CD4-positive, alpha-beta T cell treated with Interleukin-2 at 100 ng/mL for 4 hours (primary cell): ENCODE results near the gene ASGR1.
"Not testable (repeated sequence)": the region's sequence is repeated elsewhere in the genome, so short reads cannot be mapped to it uniquely, and the experiment has no call there.

Experiments
- DNase-seq: peaks from one replicate; pipeline ENCODE4 v3.0.0-alpha.2; 2020; ENCODE audit warnings: low spot score

ASGR1 gene

GRCh38 chr17:7190276-7190917, 11.2 kb upstream of the ASGR1 start:
- DNase-seq, result no peak

DNA sequence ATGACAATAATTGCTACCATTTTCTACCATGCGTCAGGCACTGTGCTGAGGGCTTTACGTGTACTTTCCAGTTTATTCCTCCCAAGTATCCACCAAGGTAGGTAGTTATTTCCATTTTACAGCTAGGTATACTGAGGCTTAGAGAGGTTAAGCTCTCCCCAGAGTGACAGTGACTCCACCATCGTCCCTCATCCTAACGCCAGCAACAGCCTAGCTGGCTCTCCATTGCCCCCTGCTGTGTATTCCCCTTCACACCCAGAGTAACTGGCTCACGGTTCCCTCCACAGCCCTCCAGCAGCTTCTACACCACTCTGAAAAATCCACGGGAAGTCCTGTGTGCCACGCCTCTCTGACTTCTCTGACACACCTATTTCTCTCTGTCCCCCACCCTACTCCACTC, 7.1 kb upstream of the ASGR1 start:
- no peak for DNase-seq

DNA sequence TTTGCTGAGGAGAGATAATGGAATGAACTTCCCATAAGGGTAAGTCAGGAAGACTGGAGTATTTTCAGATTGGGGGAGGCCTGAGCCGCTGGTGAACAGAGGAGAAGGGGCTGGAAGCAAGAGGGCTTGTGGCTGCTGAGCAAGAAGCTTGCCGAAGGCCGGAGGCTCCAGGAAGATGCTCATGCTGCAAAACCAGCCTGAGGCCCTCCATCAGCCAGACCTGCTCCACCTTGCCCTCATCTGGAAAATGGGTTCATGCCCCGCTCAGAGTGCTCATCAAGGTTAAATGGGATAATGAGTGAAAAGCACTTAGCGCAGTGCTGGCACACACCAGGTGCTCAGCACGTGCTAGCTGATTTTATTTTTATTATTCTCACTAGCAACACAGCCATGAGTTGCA, 5.5 kb upstream of the ASGR1 start:
- DNase-seq, result no peak

- no peak for DNase-seq
Observed at GRCh38 chr17:7184091-7184488, 4.9 kb upstream of the ASGR1 start.

DNA sequence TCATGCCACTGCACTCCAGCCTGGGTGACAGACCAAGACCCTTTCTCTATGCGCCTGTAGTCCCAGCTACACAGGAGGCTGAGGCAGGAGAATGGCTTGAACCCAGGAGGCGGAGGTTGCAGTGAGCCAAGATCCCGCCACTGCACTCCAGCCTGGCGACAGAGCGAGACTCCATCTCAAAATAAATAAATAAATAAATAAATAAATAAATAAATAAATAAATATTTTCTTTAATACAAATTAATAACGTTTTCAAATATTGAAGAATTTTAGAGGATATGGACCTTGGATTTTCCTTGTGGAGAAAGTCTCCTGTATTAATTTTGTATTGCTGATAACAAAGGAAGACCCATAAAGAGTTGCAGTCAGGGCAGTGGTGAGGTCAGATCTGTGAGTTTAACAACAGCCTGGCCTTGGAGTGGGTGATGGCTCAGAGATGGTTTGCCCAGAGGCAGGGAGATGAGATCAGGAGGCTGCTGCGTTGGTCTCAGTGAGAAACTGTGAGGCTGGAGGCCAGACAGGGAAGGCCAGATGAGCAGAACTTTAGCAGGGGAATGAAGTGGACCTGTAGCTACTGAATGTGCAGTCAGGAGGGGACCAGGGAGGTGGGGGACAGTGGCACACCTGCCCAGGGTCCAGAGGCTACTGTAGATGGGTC, 4.4 kb upstream of the ASGR1 start:
- DNase-seq, result no peak

DNA sequence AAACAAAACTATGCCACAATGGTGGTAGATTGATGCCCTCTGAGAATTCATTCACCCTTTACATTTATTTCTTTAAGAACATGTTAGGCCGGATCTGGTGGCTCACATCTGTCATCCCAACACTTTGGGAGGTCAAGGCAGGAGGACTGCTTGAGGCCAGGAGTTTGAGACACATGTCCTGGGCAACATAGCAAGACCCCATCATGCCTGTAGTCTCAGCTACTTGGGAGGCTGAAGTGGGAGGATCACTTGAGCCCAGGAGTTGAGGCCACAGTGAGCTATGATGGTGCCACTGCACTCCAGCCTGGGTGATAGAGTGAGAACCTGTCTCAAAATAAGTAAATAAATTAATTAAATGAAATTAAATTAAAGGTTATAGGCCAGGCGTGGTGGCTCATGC, 2.9 kb upstream of the ASGR1 start:
- DNase-seq, result not testable (repeated sequence)

DNA sequence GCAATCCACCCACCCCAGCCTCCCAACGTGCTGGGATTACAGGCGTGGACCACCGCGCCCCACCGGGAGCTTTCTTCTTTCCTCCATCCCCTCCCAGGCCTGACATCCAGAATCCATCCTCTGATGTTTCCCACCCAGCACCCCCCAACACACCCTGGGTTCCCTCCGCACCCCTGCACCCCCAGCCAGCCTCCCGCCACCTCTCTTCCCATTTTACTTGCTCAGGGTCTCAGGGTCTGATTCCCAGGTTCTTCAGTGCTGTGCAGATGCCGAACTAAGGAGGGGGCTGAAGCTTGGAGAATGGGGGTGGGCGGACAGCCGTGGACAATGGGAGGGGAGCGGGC, 225 bp downstream of the ASGR1 start:
- no peak for DNase-seq

GRCh38 chr17:7177954-7178477, 1.2 kb downstream of the ASGR1 start:
- no peak for DNase-seq

- DNase-seq, result peak; percentile 72
Observed at GRCh38 chr17:7177191-7177953, 1.8 kb downstream of the ASGR1 start.

GRCh38 chr17:7176841-7177190, 2.4 kb downstream of the ASGR1 start:
- no peak for DNase-seq

- DNase-seq, result no peak
Observed at GRCh38 chr17:7176107-7176840, 2.9 kb downstream of the ASGR1 start.

GRCh38 chr17:7175330-7175733, 3.8 kb downstream of the ASGR1 start:
- no peak for DNase-seq

GRCh38 chr17:7174603-7175326, 4.4 kb downstream of the ASGR1 start:
- DNase-seq, result no peak

DNA sequence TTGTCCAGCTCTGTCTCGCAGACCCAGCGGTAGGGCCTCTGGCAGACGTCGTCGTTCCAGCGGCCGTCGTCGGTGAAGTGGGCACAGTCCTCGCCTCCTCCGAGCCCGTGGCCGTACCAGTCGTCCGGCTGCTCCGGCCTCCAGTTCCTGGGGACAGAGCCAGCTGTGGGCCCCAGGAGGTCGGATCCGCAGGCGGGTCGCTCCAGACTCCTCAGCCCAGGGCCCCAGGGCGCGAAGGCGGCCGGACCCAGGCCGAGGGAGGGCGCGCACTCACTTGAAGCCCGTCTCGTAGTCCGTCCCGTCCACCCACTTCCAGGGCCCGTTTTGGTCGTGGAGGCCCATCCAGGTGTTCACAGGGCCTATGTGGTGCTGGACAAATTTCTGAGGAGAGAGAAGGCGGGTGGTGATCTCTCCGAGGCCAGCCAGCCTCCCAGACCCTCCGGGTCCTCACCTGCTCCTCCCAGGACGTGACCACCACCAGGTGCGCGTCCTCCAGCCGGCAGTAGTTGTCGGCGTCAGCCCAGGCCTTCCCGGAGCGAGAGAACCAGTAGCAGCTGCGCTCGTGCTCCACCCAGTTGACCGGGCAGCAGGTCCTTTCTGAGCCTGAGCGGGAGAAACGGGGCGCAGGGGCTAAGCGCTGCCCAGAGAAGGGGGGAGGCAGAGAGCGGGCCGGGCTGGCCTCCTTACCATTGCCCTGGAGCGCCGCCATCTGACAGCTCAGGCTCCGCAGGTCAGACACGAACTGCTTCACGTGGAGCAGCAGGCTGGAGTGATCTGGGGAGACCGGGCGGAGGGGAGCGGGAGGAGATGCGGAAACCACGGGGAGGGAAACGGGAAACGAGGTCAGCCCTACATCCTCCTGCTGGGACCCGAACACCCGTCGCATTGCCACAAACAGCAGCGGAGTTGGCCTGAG, 5.2 kb downstream of the ASGR1 start:
- DNase-seq, result peak; percentile 37

DNA sequence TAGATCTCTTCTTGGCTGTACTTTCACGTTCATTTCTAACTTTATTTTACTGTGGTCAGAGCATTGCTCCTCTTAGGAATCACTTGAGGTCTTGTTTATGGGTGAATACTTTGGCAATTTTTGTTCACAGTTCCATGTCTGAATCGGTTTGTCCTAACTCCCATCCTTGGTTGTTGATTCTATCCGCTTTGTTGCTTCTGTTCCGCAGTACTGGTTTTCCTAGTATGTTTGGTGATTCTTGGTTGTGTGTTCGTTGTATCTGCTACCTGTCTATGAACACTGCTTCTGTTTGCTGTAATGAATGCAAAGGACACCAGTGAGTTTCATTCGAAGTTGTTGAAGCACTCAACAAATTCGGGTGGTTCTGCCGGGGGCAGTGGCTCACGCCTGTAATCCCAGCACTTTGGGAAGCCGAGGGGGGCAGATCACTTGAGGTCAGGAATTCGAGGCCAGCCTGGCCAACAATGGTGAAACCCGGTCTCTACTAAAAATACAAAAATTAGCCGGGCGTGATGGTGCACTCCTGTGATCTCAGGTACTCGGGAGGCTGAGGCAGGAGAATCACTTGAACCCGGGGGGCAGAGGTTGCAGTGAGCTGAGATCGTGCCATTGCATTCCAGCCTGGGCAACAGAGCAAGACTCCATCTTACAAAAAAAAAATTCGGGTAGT, 6.5 kb downstream of the ASGR1 start:
- DNase-seq, result not testable (repeated sequence)

DNA sequence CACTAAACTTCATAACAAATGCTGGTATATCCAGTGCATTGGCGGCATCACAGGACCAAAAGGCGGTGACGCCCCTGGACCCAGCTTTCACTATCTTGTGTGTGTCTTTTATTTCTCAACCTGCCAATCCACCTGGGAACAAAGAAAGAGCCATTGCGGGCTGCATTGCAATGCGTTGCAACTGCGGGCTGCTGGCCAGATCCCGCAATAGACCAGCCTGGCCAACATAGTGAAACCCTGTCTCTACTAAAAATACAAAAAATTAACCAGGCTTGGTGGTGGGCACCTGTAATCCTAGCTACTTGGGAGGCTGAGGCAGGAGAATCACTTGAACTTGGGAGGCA, 9.6 kb downstream of the ASGR1 start:
- not testable (repeated sequence) for DNase-seq

DNA sequence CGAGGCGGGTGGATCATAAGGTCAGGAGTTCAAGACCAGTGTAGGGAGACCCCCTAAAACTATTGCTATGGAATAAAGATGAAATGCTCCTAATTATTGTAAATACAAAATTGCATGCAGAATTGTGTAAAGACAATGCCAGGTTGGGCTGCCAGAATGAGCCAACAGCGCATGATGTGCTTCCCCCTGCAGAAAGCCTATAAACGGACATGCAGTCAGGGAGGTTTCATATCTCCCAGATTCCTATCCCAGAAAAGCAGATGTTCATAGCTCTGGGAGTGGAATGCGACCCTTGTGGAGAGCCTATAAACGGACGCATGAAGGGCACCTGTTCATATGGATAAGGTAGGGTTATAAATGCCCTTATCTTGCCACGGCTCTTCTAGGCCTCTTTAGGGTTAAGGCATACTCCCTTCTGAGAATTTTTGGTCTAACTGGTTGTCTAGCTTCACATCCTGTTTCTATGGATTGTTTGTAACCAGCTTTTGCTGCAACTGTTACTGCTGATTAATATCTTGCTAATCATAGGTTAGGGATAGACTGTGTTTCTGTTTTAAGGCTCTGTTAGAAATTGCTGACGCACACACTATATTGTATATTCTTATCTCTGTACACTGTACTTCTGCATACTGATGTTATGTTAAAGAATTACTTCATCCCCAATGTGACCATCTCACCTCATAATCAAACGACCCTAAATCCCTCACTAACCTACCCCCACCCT, 10.2 kb downstream of the ASGR1 start:
- not testable (repeated sequence) for DNase-seq

GRCh38 chr17:7167832-7168231, 11.3 kb downstream of the ASGR1 start:
- DNase-seq, result no peak

DNA sequence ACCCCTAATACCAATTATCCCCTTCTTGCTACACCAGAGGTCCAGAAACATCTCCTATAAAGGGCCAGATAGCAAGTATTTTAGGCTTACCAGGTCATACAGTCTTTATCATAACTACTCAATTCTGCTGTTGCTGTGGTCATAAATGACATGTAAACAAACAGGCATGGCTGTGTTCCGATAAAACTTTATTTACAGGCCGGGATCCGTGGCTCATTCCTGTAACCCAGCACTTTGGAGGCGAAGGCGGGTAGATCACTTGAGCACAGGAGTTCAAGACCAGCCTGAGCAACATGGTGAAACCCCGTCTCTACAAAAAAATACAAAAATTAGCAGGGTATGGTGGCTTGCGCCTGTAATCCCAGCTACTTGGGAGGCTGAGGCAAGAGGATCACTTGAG, 12.3 kb downstream of the ASGR1 start:
- DNase-seq, result no peak

DNA sequence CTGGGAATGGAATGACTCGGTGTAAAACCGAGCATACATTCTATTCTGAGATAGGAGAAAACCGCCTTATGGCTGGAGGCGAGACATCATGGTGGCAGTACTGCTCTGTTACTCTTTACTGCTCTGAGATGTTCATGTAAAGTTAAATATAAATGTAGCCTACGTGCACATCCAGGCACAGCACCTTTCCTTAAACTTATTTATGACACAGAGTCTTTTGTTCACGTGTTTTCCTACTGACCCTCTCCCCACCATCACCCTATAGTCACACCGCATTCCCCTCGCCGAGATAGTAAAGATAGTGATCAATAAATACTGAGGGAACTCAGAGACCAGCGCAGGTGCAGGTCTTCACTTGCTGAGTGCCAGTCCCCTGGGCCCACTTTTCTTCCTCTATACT, 19.6 kb downstream of the ASGR1 start:
- DNase-seq, result not testable (repeated sequence)
